MCF 10A (cell line): ENCODE results near the gene MCM10. TPM values are rescaled to one million over a fixed set of nuclear protein-coding genes. Genes with fewer than 3 reads are reported as not detected.

ENCODE experiments used
- BruUV-seq: library from RNA; stranded (reverse); fragments of 400-500 nt; replicated peaks from 2 replicates; lab custom pipeline; 2021; lab: Mats Ljungman, UMichigan
- CTCF ChIA-PET: fragments of 300-600 bp; sonication (Branson Sonifier 250); formaldehyde crosslinking; extraction: SDS; loops from one replicate; lab custom pipeline; 2021; ENCODE audit warnings: antibody characterized with exemption, inconsistent platforms; lab: Yijun Ruan, JAX
- POLR2A ChIA-PET: fragments of 300-600, 350-650 bp; sonication (Branson Sonifier 250); formaldehyde crosslinking; extraction: SDS; loops from one replicate; lab custom pipeline; 2020; ENCODE audit warnings: antibody characterized with exemption, inconsistent platforms; lab: Yijun Ruan, JAX
- DNase-seq: peaks from one replicate; pipeline ENCODE4 v3.0.0-alpha.2; 2018; ENCODE audit not compliant: unreplicated experiment
- H3K27ac Mint-ChIP-seq: one replicate; pipeline ENCODE4 v1.8.0; 2022; ENCODE audit warnings: mild to moderate bottlenecking, low read depth, mixed read lengths; ENCODE audit not compliant: unreplicated experiment
- H3K27me3 Mint-ChIP-seq: one replicate; pipeline ENCODE4 v1.8.0; 2022; ENCODE audit warnings: mixed read lengths; ENCODE audit not compliant: insufficient read depth, unreplicated experiment
- H3K36me3 Mint-ChIP-seq: one replicate; pipeline ENCODE4 v1.8.0; 2022; ENCODE audit warnings: mild to moderate bottlenecking, moderate library complexity, mixed read lengths; ENCODE audit not compliant: insufficient read depth, unreplicated experiment
- H3K4me1 Mint-ChIP-seq: one replicate; pipeline ENCODE4 v1.8.0; 2022; ENCODE audit warnings: mixed read lengths; ENCODE audit not compliant: insufficient read depth, unreplicated experiment
- H3K4me3 Mint-ChIP-seq: one replicate; pipeline ENCODE4 v1.8.0; 2022; ENCODE audit warnings: mild to moderate bottlenecking, moderate library complexity, mixed read lengths; ENCODE audit not compliant: unreplicated experiment
- H3K9me3 Mint-ChIP-seq: one replicate; pipeline ENCODE4 v1.8.0; 2022; ENCODE audit warnings: mixed read lengths; ENCODE audit not compliant: unreplicated experiment
- CTCF ChIP-seq: fragments of 200-600 bp; IDR thresholded peaks from one replicate; pipeline ENCODE4 v1.8.0; 2022; ENCODE audit warnings: antibody characterized with exemption, mild to moderate bottlenecking; ENCODE audit not compliant: unreplicated experiment
- intact Hi-C: fragments of 100-400 bp; cut with micrococcal nuclease; formaldehyde crosslinking; loops from 2 replicates; pipeline ENCODE4 v1.14.1; 2022
- total RNA-seq: library from RNA; stranded (reverse); gene quantifications from 2 replicates; pipeline ENCODE4 v1.2.3, GENCODE V29; 2022

MCM10 gene
- total RNA-seq, 1 experiment from 2014 or later: 6.0 TPM

DNA sequence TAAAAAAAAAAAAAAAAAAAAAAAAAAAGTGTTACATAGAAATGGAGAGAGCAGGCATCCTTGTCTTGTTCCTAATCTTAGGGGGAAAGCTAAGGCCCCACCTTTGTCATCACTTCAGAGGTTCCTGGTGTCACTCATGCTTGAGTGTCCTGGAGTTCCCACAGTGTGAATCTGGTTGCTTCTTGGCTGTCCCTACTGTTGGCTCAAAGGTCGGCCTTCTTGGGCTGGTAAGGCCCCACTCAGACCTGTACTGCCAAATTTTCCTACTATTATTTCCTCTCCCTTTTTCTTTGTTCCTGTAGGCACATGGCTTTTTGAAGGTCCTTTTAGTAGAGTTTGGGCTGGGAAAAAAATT lies 39.9 kb upstream of the MCM10 start:
- Mint-ChIP-seq H3K36me3 (peaks cover 97% of the 10 kb centered on the region), H3K4me3 (no peak overlapping the region), H3K27ac (no peak overlapping the region), H3K4me1 (no peaks in the 10 kb centered on the region), H3K9me3 (no peaks in the 10 kb centered on the region), H3K27me3 (no peaks in the 10 kb centered on the region)
- no TSS peak for BruUV-seq
- intact Hi-C loops: no loop called here
- no peak for DNase-seq
- ChIA-PET CTCF (no interaction called here), POLR2A (interaction anchor here (0.8 kb wide), 2 partner anchors 9 to 11 kb away, joined by 3 read pairs; no protein-coding TSS in a partner anchor)
- no peak for TF ChIP-seq CTCF

- H3K9me3 Mint-ChIP-seq: no peaks in the 10 kb centered on the region
- ChIA-PET POLR2A (interaction anchor here (0.6 kb wide), 1 partner anchor 15 kb away, joined by 3 read pairs; no protein-coding TSS in a partner anchor), CTCF (interaction anchor here (0.7 kb wide), 1 partner anchor 253 kb away, joined by 4 read pairs; no protein-coding TSS in a partner anchor)
- H3K4me3 Mint-ChIP-seq: no peak overlapping the region
- intact Hi-C loops: no loop called here
- BruUV-seq: no TSS peak
- H3K4me1 Mint-ChIP-seq: no peaks in the 10 kb centered on the region
- no peak overlapping the region for H3K27ac Mint-ChIP-seq
- no peaks in the 10 kb centered on the region for H3K27me3 Mint-ChIP-seq
- peaks cover 67% of the 10 kb centered on the region for H3K36me3 Mint-ChIP-seq
- no peak for DNase-seq
- no peak for TF ChIP-seq CTCF
Observed at GRCh38 chr10:13136651-13137050, 24.7 kb upstream of the MCM10 start.

GRCh38 chr10:13139150-13139549 lies 22.2 kb upstream of the MCM10 start:
- intact Hi-C loops: no loop called here
- Mint-ChIP-seq H3K27me3 (no peaks in the 10 kb centered on the region), H3K4me1 (no peaks in the 10 kb centered on the region), H3K9me3 (peaks cover under 1% of the 10 kb centered on the region), H3K36me3 (peaks cover 42% of the 10 kb centered on the region), H3K4me3 (no peak overlapping the region), H3K27ac (no peak overlapping the region)
- CTCF ChIA-PET: interaction anchor here (0.6 to 0.7 kb wide), 3 partner anchors 27 to 301 kb away, joined by 3 to 4 read pairs (median 3); no protein-coding TSS in a partner anchor
- no TSS peak for BruUV-seq
- no peak for DNase-seq
- POLR2A ChIA-PET: no interaction called here
- TF ChIP-seq CTCF: no peak

DNA sequence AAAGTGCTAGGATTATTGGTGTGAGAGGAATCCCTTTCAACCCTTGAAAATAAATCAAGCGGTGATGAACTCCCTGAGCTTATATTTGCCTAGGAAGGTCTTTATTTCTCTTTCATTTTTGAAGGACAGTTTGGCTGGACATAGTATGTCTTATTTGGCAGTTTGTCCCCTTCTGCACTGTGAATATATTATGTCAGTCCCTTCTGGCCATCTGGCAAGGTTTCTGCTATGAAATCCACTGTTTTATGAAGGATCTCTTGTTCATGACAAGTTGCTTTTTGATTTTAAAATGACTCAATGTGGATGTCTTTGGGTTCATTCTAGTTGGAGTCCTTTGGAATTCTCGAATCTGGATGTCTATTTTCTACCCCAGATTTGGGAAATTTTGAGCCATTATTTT lies 21.7 kb upstream of the MCM10 start:
- Mint-ChIP-seq H3K4me3 (no peak overlapping the region), H3K27me3 (no peaks in the 10 kb centered on the region), H3K36me3 (peaks cover 37% of the 10 kb centered on the region), H3K4me1 (no peaks in the 10 kb centered on the region), H3K27ac (peak overlapping the region; percentile 80), H3K9me3 (peaks cover 5% of the 10 kb centered on the region)
- DNase-seq: no peak
- CTCF ChIA-PET: interaction anchor here (0.6 to 0.9 kb wide), 4 partner anchors 21 to 301 kb away, joined by 3 to 4 read pairs (median 3); no protein-coding TSS in a partner anchor
- BruUV-seq: no TSS peak
- intact Hi-C loops: no loop called here
- no peak for TF ChIP-seq CTCF
- POLR2A ChIA-PET: no interaction called here
